Measurements from ENCODE around the gene IGLL5.
"Not testable (repeated sequence)": the region's sequence is repeated elsewhere in the genome, so short reads cannot be mapped to it uniquely, and the experiment has no call there.

Gene IGLL5

GRCh38 chr22:22884010-22884887 lies 3.4 kb upstream of the IGLL5 start:
- DNase-seq (ENCODE audit: low read depth), result peak; percentile 26

GRCh38 chr22:22884888-22885840 lies 2.5 kb upstream of the IGLL5 start:
- DNase-seq (ENCODE audit: low read depth), result no peak

GRCh38 chr22:22886546-22886945 lies 1.1 kb upstream of the IGLL5 start:
- DNase-seq (ENCODE audit: low read depth), result no peak

- DNase-seq (ENCODE audit: low read depth), result no peak
Measured at GRCh38 chr22:22888571-22889353, 1.1 kb downstream of the IGLL5 start.

- DNase-seq (ENCODE audit: low read depth), result no peak
Measured at GRCh38 chr22:22890085-22890484, 2.5 kb downstream of the IGLL5 start.

- DNase-seq (ENCODE audit: low read depth), result no peak
Measured at GRCh38 chr22:22891139-22891621, 3.6 kb downstream of the IGLL5 start.

- no peak for DNase-seq (ENCODE audit: low read depth)
Measured at GRCh38 chr22:22892096-22893052, 4.8 kb downstream of the IGLL5 start.

GRCh38 chr22:22893077-22893805 lies 5.6 kb downstream of the IGLL5 start:
- DNase-seq (ENCODE audit: low read depth), result no peak

GRCh38 chr22:22893891-22894739 lies 6.5 kb downstream of the IGLL5 start:
- DNase-seq (ENCODE audit: low read depth), result no peak

GRCh38 chr22:22894740-22895731 lies 7.4 kb downstream of the IGLL5 start:
- no peak for DNase-seq (ENCODE audit: low read depth)

GRCh38 chr22:22895776-22896445 lies 8.3 kb downstream of the IGLL5 start:
- no peak for DNase-seq (ENCODE audit: low read depth)

GRCh38 chr22:22896601-22897000 lies 9.0 kb downstream of the IGLL5 start:
- no peak for DNase-seq (ENCODE audit: low read depth)

- DNase-seq (ENCODE audit: low read depth), result no peak
Measured at GRCh38 chr22:22897091-22897490, 9.5 kb downstream of the IGLL5 start.

GRCh38 chr22:22897947-22898346 lies 10.3 kb downstream of the IGLL5 start:
- DNase-seq (ENCODE audit: low read depth), result no peak

GRCh38 chr22:22898411-22898950 lies 10.9 kb downstream of the IGLL5 start:
- not testable (repeated sequence) for DNase-seq (ENCODE audit: low read depth)

- DNase-seq (ENCODE audit: low read depth), result not testable (repeated sequence)
Measured at GRCh38 chr22:22899342-22900080, 11.9 kb downstream of the IGLL5 start.

All from activated T-helper 9 cell treated with anti-CD3 and anti-CD28 coated beads, Interleukin-2, amount 50 U/mL, for 16 hours (primary cell).